ENCODE results near the gene DDX28.
"Not testable (repeated sequence)": the region's sequence is repeated elsewhere in the genome, so short reads cannot be mapped to it uniquely, and the experiment has no call there.

Gene DDX28

DNA sequence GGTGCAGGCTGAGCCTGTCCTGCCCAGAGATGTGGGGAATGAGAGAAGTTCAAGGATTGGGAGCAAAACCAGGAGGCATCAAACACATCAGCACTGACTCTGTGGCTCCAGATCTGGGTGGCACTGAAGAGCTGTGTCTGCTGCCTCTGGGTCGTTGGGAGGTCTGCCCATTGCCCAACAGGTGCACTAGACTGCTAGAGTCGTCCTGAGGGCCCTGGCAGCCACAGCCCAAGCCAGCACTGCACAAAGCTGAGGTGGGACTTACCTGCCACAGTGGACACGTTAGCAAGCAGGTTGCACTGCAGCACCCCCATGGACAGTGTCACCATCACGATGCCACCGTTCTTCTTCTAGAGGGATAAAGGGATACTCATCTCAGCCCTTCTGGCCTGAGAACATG lies 46.0 kb downstream of the DDX28 start:
- Mint-ChIP-seq H3K36me3 (no peaks in the 10 kb centered on the region), H3K27ac (no peak overlapping the region), H3K9me3 (no peaks in the 10 kb centered on the region), H3K27me3 (no peaks in the 10 kb centered on the region), H3K4me1 (peaks cover 3% of the 10 kb centered on the region), H3K4me3 (no peak overlapping the region)
- DNase-seq (ENCODE audit: low spot score in 2 of 2) (no peak), ATAC-seq (ENCODE audit: low read depth) (no peak)

DNA sequence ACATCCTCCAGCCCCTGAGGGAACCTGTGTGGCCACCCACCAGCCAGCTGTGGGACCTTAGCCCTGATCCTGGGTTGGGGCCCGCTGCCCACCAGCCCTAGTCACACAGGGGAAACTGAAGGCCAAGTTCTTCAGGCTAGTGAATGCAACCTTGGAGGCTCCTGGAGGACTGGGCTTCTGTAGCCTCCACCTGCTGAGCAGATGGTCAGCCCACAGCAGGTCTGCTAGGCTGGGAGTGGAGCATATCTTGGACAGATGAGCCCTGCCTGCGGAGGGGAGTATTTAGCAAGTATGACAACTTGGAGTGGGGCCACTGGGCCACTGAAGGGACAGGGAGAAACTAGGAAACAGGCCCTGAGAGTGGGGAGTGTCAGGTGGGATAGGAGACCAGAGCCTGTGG lies 46.8 kb downstream of the DDX28 start:
- ATAC-seq (ENCODE audit: low read depth) (no peak), DNase-seq (ENCODE audit: low spot score in 2 of 2) (no peak)
- peaks cover 3% of the 10 kb centered on the region for H3K4me1 Mint-ChIP-seq
- no peak overlapping the region for H3K4me3 Mint-ChIP-seq
- no peaks in the 10 kb centered on the region for H3K27me3 Mint-ChIP-seq
- H3K27ac Mint-ChIP-seq: no peak overlapping the region
- H3K9me3 Mint-ChIP-seq: no peaks in the 10 kb centered on the region
- no peaks in the 10 kb centered on the region for H3K36me3 Mint-ChIP-seq

DNA sequence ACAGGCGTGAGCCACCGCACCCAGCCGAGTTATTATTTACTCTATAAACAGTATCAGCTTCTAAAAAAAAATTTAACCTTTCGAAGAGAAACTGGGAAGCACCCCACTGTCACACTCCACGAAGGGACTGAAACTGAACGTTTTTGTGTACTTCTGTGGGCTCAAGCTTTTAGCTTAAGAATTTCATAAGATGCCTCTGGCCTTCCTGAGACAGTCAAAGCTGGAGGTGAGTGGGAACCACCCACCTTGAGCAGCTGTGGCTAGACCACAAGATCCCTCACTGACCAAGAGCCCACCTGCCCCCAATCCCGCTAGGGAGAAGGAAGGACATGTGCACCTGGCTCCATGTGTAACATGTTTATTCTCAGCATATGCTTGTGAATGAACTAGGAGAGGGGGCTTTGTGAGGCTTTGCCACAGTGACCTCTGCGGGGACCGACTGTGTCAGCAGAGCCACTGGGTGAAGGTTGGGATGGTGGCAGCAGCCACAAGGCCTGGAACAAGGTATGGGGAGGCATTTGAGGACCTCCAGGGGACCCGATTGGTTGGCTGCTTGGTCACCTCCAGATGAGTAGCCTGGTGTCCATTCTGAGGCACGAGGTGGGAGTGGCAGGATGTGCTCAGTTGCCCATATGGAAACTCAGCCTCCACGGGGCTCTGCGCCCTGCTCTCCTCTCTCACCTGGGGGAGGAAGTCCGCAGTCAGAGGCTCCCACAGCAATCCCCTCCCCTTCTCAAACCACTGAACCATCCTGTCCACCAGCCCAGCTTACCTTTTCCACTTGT lies 47.5 kb downstream of the DDX28 start:
- H3K27me3 Mint-ChIP-seq: no peaks in the 10 kb centered on the region
- no peak for ATAC-seq (ENCODE audit: low read depth)
- no peak overlapping the region for H3K4me3 Mint-ChIP-seq
- H3K36me3 Mint-ChIP-seq: no peaks in the 10 kb centered on the region
- H3K27ac Mint-ChIP-seq: no peak overlapping the region
- no peaks in the 10 kb centered on the region for H3K9me3 Mint-ChIP-seq
- peaks cover 3% of the 10 kb centered on the region for H3K4me1 Mint-ChIP-seq
- no peak for DNase-seq (ENCODE audit: low spot score in 2 of 2)

DNA sequence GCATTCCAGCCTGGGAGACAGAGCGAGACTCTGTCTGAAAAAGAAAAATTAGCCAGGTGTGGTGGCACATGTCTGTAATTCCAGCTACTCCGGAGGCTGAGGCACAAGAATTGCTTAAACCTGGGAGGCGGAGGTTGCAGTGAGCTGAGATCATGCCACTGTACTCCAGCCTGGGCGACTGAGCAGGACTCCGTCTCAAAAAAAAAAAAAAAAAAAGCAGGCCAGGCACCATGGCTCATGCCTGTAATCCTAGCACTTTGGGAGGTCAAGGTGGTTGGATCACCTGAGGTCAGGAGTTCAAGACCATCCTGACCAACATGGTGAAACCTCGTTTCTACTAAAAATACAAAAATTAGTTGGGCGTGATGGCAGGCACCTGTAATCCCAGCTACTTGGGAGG lies 50.7 kb downstream of the DDX28 start:
- not testable (repeated sequence) for ATAC-seq (ENCODE audit: low read depth); H3K36me3 Mint-ChIP-seq; H3K27me3 Mint-ChIP-seq; H3K9me3 Mint-ChIP-seq; DNase-seq (ENCODE audit: low spot score in 2 of 2); H3K4me3 Mint-ChIP-seq; H3K27ac Mint-ChIP-seq
- peaks cover 15% of the 10 kb centered on the region for H3K4me1 Mint-ChIP-seq

DNA sequence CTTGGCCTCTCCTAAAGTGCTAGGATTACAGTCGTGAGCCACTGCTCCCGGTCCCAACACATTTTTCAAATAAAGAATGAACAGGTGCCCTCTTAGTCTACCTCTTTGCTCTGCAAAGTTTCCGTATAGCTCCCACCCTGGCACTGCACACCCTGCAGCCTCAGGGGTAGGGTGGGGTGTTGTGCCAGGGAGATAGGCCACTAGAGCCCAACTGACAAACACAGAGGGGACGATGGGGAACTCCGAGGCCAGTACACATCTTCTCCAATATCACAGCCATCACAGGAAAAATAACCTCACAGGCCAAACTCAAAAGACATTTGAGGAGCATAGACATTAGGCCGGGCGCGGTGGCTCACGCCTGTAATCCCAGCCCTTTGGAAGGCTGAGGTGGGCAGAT lies 51.9 kb downstream of the DDX28 start:
- H3K36me3 Mint-ChIP-seq: no peaks in the 10 kb centered on the region
- DNase-seq (ENCODE audit: low spot score in 2 of 2): no peak
- no peaks in the 10 kb centered on the region for H3K27me3 Mint-ChIP-seq
- ATAC-seq (ENCODE audit: low read depth): no peak
- H3K4me1 Mint-ChIP-seq: peaks cover 19% of the 10 kb centered on the region
- H3K4me3 Mint-ChIP-seq: no peak overlapping the region
- H3K9me3 Mint-ChIP-seq: no peaks in the 10 kb centered on the region
- no peak overlapping the region for H3K27ac Mint-ChIP-seq
